Neural progenitor cell (in vitro differentiated cells): ENCODE data around the gene UBL7. TPM values are rescaled to one million over a fixed set of nuclear protein-coding genes. Genes with fewer than 3 reads are reported as not detected.
A peak's percentile ranks its signal among the peaks of the same experiment; 100 is the strongest.

Experiments used
- DNase-seq: peaks from one replicate; pipeline ENCODE4 v3.0.0-alpha.2; 2016; ENCODE audit warnings: low spot score
- H2AFZ ChIP-seq: fragments of 200-600 bp; sonication (generic); replicated peaks from 2 replicates; pipeline ENCODE4 v1.6.1; 2016; ENCODE audit warnings: antibody characterized with exemption
- H3F3A ChIP-seq: fragments of 200-600 bp; sonication (generic); 2 replicates; pipeline ENCODE4 v1.6.1; 2016; ENCODE audit warnings: antibody characterized with exemption, low read depth
- H3K27ac ChIP-seq: fragments of 200-600 bp; sonication (generic); 2 replicates; pipeline ENCODE4 v1.5.1; 2016; ENCODE audit warnings: mild to moderate bottlenecking
- H3K27me3 ChIP-seq: fragments of 200-600 bp; sonication (generic); 2 replicates; pipeline ENCODE4 v1.6.1; 2016; ENCODE audit warnings: mild to moderate bottlenecking, moderate library complexity
- H3K36me3 ChIP-seq: fragments of 200-600 bp; sonication (generic); 2 replicates; pipeline ENCODE4 v1.5.1; 2016
- H3K4me1 ChIP-seq: fragments of 200-600 bp; sonication (generic); 2 replicates; pipeline ENCODE4 v1.6.1; 2016; ENCODE audit warnings: mixed run types
- H3K4me2 ChIP-seq: fragments of 200-600 bp; sonication (generic); 2 replicates; pipeline ENCODE4 v1.6.1; 2016
- H3K4me3 ChIP-seq: fragments of 200-600 bp; sonication (generic); 2 replicates; pipeline ENCODE4 v1.5.1; 2016
- H3K79me2 ChIP-seq: fragments of 200-600 bp; sonication (generic); 2 replicates; pipeline ENCODE4 v1.6.1; 2016; ENCODE audit warnings: low read depth
- H3K9ac ChIP-seq: fragments of 200-600 bp; sonication (generic); 2 replicates; pipeline ENCODE4 v1.6.1; 2016
- H3K9me3 ChIP-seq: fragments of 200-600 bp; sonication (generic); 2 replicates; pipeline ENCODE4 v1.5.1; 2016; ENCODE audit warnings: low read depth
- H4K20me1 ChIP-seq: fragments of 200-600 bp; sonication (generic); 2 replicates; pipeline ENCODE4 v1.6.1; 2016; ENCODE audit warnings: low read depth
- H3K27ac Mint-ChIP-seq: 3 replicates; pipeline ENCODE4 v1.8.0; 2021; ENCODE audit warnings: mixed read lengths
- H3K27me3 Mint-ChIP-seq: 2 replicates; pipeline ENCODE4 v1.8.0; 2022; ENCODE audit warnings: low read depth, mild to moderate bottlenecking, inconsistent platforms, moderate library complexity, mixed read lengths; ENCODE audit not compliant: insufficient read depth
- H3K36me3 Mint-ChIP-seq: 3 replicates; pipeline ENCODE4 v1.8.0; 2021; ENCODE audit warnings: mixed read lengths
- H3K4me1 Mint-ChIP-seq: 3 replicates; pipeline ENCODE4 v1.8.0; 2021; ENCODE audit warnings: mixed read lengths
- H3K4me3 Mint-ChIP-seq: 3 replicates; pipeline ENCODE4 v1.8.0; 2021; ENCODE audit warnings: mild to moderate bottlenecking, moderate library complexity, mixed read lengths
- H3K9me3 Mint-ChIP-seq: 3 replicates; pipeline ENCODE4 v1.8.0; 2020; ENCODE audit warnings: mixed read lengths
- CTCF ChIP-seq: fragments of 200-600 bp; sonication (generic); IDR thresholded peaks from 2 replicates; pipeline ENCODE4 v1.5.1; 2017; ENCODE audit warnings: antibody characterized with exemption, mild to moderate bottlenecking
- EZH2 ChIP-seq: fragments of 200-600 bp; sonication (generic); IDR thresholded peaks from 2 replicates; pipeline ENCODE4 v1.6.1; 2017; ENCODE audit warnings: antibody characterized with exemption, mild to moderate bottlenecking, moderate library complexity
- EZH2phosphoT487 ChIP-seq: fragments of 200-600 bp; sonication (generic); IDR thresholded peaks from 2 replicates; pipeline ENCODE4 v1.6.1; 2017; ENCODE audit warnings: antibody characterized with exemption
- total RNA-seq: library from RNA; depleted of rRNA; stranded (reverse); fragments of >200 nt; gene quantifications from 2 replicates; pipeline ENCODE4 v1.2.3, GENCODE V29; 2015; ENCODE audit warnings: low replicate concordance

The UBL7 gene
- total RNA-seq, 1 donor from 2014 or later: 60.4 TPM

- H4K20me1 ChIP-seq: peaks cover 11% of the 10 kb centered on the region
- no peak overlapping the region for H3K4me3 ChIP-seq
- H2AFZ ChIP-seq: no peak overlapping the region
- H3K36me3 ChIP-seq: no peaks in the 10 kb centered on the region
- no peak for TF ChIP-seq EZH2phosphoT487
- no peak for TF ChIP-seq EZH2
- TF ChIP-seq CTCF: no peak
- Mint-ChIP-seq H3K27ac (no peak overlapping the region), H3K4me1 (peaks cover 27% of the 10 kb centered on the region), H3K27me3 (peaks cover 3% of the 10 kb centered on the region), H3K36me3 (peaks cover 12% of the 10 kb centered on the region), H3K4me3 (peak overlapping the region; percentile 20), H3K9me3 (no peaks in the 10 kb centered on the region)
- peaks cover 6% of the 10 kb centered on the region for H3K4me1 ChIP-seq
- no peaks in the 10 kb centered on the region for H3K79me2 ChIP-seq
- H3K27ac ChIP-seq: no peak overlapping the region
- no peaks in the 10 kb centered on the region for H3K9me3 ChIP-seq
- H3K4me2 ChIP-seq: no peak overlapping the region
- H3K27me3 ChIP-seq: no peaks in the 10 kb centered on the region
- no peak for DNase-seq
- H3F3A ChIP-seq: no peaks in the 10 kb centered on the region
- no peak overlapping the region for H3K9ac ChIP-seq
Observed at GRCh38 chr15:74415966-74416916, 44.7 kb downstream of the UBL7 start.

GRCh38 chr15:74414603-74415338, 46.2 kb downstream of the UBL7 start:
- H3K4me3 Mint-ChIP-seq: no peak overlapping the region
- no peaks in the 10 kb centered on the region for H3K9me3 Mint-ChIP-seq
- Histone ChIP-seq H3K27me3 (no peaks in the 10 kb centered on the region), H3K4me1 (no peaks in the 10 kb centered on the region), H3K79me2 (no peaks in the 10 kb centered on the region), H4K20me1 (no peaks in the 10 kb centered on the region), H3K4me3 (no peak overlapping the region), H3K9ac (no peak overlapping the region), H3K9me3 (no peaks in the 10 kb centered on the region), H2AFZ (no peak overlapping the region), H3K4me2 (no peak overlapping the region), H3K36me3 (no peaks in the 10 kb centered on the region), H3K27ac (no peak overlapping the region), H3F3A (no peaks in the 10 kb centered on the region)
- TF ChIP-seq EZH2: no peak
- TF ChIP-seq EZH2phosphoT487: no peak
- TF ChIP-seq CTCF: no peak
- no peak overlapping the region for H3K27ac Mint-ChIP-seq
- peaks cover 14% of the 10 kb centered on the region for H3K4me1 Mint-ChIP-seq
- DNase-seq: no peak
- peaks cover 12% of the 10 kb centered on the region for H3K36me3 Mint-ChIP-seq
- peaks cover 3% of the 10 kb centered on the region for H3K27me3 Mint-ChIP-seq

- Histone ChIP-seq H3K27me3 (no peaks in the 10 kb centered on the region), H3K9ac (no peak overlapping the region), H3F3A (no peaks in the 10 kb centered on the region), H3K9me3 (no peaks in the 10 kb centered on the region), H4K20me1 (no peaks in the 10 kb centered on the region), H3K4me2 (no peak overlapping the region), H3K36me3 (no peaks in the 10 kb centered on the region), H2AFZ (no peak overlapping the region), H3K79me2 (no peaks in the 10 kb centered on the region), H3K4me3 (no peak overlapping the region), H3K4me1 (no peaks in the 10 kb centered on the region), H3K27ac (no peak overlapping the region)
- peaks cover 12% of the 10 kb centered on the region for H3K36me3 Mint-ChIP-seq
- peaks cover 3% of the 10 kb centered on the region for H3K27me3 Mint-ChIP-seq
- TF ChIP-seq EZH2phosphoT487 (no peak), CTCF (no peak), EZH2 (no peak)
- no peaks in the 10 kb centered on the region for H3K9me3 Mint-ChIP-seq
- no peak overlapping the region for H3K4me3 Mint-ChIP-seq
- H3K27ac Mint-ChIP-seq: peak overlapping the region; percentile 20
- DNase-seq: no peak
- peaks cover 14% of the 10 kb centered on the region for H3K4me1 Mint-ChIP-seq
Observed at GRCh38 chr15:74414081-74414580, 46.8 kb downstream of the UBL7 start.
